ENCODE data around the gene PLOD3. TPM values are rescaled to one million over a fixed set of nuclear protein-coding genes. Genes with fewer than 3 reads are reported as not detected.
A peak's percentile ranks its signal among the peaks of the same experiment; 100 is the strongest.

PLOD3 gene
- total and polyA plus RNA-seq, 9 of the 15 experiments (the other 6 are each of a cell fraction or from before 2014, with no cell fraction given), result 2.8 to 101 (median 30.9) TPM

- no peak for TF ChIP-seq FOXJ2 (tag; IDR thresholded peaks at IDR 0.05)
- 0 out of 2 replicates have a peak, but pooled peaks have one; percentile 12 for TF ChIP-seq HES1 (IDR thresholded peaks at IDR 0.05; ENCODE audit: low read depth)
- peak; percentile 74 to 75; a peak in 2 of 4 replicates for TF ChIP-seq MLLT1 (IDR thresholded peaks at IDR 0.05)
- no peak for TF ChIP-seq POLR2B (IDR thresholded peaks at IDR 0.05; ENCODE audit: low read depth, partially characterized antibody)
- no peak for TF ChIP-seq NR3C1 (CRISPR knock-in tag; IDR thresholded peaks at IDR 0.05)
- TF ChIP-seq FOSL1 (tag; conservative IDR thresholded peaks at IDR 0.05), result peak; percentile 90
- 0 out of 2 replicates have a peak, but pooled peaks have one; percentile 48 for TF ChIP-seq KLF16 (IDR thresholded peaks at IDR 0.05)
- peak; percentile 43; the same call in 1 of the 2 replicates for TF ChIP-seq NKRF (IDR thresholded peaks at IDR 0.05; ENCODE audit: borderline replicate concordance)
- peak; percentile 85 for TF ChIP-seq SMARCA4 (IDR thresholded peaks at IDR 0.05)
- TF ChIP-seq THRB (CRISPR knock-in tag; conservative IDR thresholded peaks at IDR 0.05), result no peak; the same call in 1 of the 2 replicates
- TF ChIP-seq EP400 (IDR thresholded peaks at IDR 0.05), result no peak
- no peak for TF ChIP-seq KAT8 (IDR thresholded peaks at IDR 0.05; ENCODE audit: low read depth)
- TF ChIP-seq CBFB (CRISPR knock-in tag; IDR thresholded peaks at IDR 0.05), result 0 out of 2 replicates have a peak, but pooled peaks have one; percentile 13
- TF ChIP-seq ESRRA (IDR thresholded peaks at IDR 0.05; ENCODE audit: borderline replicate concordance, low read depth), result no peak
- peak; percentile 26; the same call in 1 of the 2 replicates for TF ChIP-seq CBFA2T2 (conservative IDR thresholded peaks at IDR 0.05)
- peak; percentile 44; the same call in 1 of the 2 replicates for TF ChIP-seq DIDO1 (tag; IDR thresholded peaks at IDR 0.05; ENCODE audit: low read depth)
- no peak for TF ChIP-seq U2AF1 (optimal IDR thresholded peaks at IDR 0.05; ENCODE audit: low read depth, low read length)
- peak; percentile 63; the same call in 1 of the 2 replicates for TF ChIP-seq MIER1 (IDR thresholded peaks at IDR 0.05; ENCODE audit: low read depth)
- 0 out of 2 replicates have a peak, but pooled peaks have one; percentile 32 for TF ChIP-seq LARP7 (IDR thresholded peaks at IDR 0.05)
- TF ChIP-seq ZNF511 (CRISPR knock-in tag; IDR thresholded peaks at IDR 0.05), result peak; percentile 56; the same call in 1 of the 2 replicates
- TF ChIP-seq ZNF217 (CRISPR knock-in tag; IDR thresholded peaks at IDR 0.05), result no peak
- TF ChIP-seq RCOR1 (IDR thresholded peaks at IDR 0.05; ENCODE audit: borderline replicate concordance in 1 of 2, low read depth in 2 of 2, low read length in 2 of 2), result no peak
- TF ChIP-seq GATAD2A (IDR thresholded peaks at IDR 0.05), result 0 out of 2 replicates have a peak, but pooled peaks have one; percentile 38
- TF ChIP-seq ZNF444 (CRISPR knock-in tag; IDR thresholded peaks at IDR 0.05), result no peak
Observed at GRCh38 chr7:101169110-101169837, 48.1 kb downstream of the PLOD3 start (continued).

Measured in K562 (cell line).